GM19455 (cell line): ENCODE measurements around the gene ITGA11.

ENCODE experiments used
- ATAC-seq: cut with Tn5 transposase; IDR thresholded peaks from one replicate; pipeline ENCODE4 v1.9.1; 2021; ENCODE audit not compliant: unreplicated experiment

Gene ITGA11

DNA sequence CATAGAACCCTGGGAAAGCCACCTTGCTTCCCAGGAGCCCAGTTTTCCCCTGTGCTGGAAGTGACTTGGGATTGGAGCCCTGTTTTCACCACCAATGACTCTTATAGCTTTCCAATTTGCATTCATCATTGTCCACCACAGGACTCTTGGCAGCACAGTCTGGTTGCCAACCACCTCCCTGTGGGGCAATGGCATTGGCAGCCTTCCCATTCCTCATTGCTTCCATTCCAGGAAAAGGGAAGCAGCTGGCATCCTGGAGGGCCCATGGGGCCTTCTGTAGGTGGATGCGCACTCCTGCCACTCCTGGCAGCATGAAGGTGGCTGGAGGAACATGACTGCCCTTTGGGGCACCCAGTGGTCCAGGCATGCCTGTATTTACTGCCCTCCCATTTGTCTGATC lies 96.7 kb downstream of the ITGA11 start:
- no peak for ATAC-seq

DNA sequence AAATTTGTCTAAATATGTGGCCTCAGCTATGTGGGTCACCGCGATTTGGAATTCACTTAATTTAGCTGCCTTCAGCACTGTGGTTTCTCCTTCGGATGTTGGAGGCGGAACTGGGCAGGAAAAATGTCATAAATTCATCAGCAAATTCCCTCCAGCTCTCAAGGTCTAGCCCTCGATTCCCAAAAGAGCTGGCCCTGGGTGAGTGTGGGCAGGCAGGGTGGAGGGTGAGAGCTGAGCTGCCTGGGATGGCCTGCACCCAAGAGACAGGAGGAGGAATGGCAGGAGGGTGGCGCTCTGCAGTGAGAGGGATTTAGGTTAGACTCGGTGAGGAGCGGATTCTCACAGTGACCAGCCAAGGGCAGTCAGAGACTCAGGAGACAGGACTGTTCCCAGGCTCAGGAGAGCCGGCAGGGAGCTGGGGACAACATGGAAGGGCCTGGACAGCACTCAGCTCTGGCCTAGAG lies 97.3 kb downstream of the ITGA11 start:
- no peak for ATAC-seq

DNA sequence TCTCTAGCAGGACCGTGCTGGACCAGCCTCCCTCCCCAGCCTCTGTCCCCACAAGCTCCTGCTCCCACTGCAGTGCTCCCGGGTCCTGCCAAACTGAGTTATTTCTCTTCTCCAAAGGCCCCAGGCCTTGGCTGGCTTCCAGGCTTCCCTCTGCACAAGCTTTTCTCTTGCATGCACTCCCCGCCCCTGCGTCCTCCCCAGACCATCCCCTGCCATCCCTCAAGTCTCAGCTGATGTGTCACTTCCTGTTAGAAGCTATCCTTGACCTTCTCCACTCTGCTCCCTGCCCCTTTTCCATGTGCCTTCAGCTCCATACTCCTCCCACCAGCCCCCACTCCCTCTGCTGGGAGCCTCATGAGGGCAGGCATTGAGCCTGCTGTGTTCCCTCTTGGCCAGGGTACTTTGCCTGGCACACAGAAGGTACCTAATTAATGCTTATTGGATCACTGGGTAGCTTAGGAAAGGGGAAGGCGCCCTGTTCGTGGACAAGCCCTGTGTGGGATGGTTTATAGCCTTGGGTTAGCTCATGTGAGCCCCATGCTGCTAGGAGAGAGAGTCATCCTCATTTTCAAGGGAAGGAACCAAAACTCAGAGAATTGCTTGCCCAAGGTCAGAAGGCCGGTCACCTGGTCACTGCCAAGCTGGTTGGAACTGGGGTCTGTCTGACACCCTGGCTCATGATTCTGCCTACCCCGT lies 98.0 kb downstream of the ITGA11 start:
- ATAC-seq, result no peak

DNA sequence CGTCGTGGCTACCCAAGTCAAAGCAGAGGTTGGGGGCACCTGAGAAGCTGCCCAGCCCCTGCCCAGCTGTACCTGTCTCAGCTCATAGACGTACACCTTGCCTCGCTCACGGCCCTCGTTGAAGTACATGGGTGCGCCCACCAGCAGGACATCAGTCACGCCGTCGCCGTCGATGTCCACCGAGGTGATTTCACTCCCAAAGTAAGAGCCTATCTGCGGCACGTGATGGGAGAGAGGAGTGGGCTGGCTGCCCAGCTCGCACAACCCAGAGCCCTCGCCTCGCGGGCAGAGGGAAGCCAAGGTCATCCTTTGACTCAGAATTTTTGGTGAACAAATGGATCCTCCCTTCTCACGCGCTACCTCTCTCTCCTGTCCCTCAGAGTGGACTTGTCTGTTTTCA lies 99.7 kb downstream of the ITGA11 start:
- no peak for ATAC-seq

DNA sequence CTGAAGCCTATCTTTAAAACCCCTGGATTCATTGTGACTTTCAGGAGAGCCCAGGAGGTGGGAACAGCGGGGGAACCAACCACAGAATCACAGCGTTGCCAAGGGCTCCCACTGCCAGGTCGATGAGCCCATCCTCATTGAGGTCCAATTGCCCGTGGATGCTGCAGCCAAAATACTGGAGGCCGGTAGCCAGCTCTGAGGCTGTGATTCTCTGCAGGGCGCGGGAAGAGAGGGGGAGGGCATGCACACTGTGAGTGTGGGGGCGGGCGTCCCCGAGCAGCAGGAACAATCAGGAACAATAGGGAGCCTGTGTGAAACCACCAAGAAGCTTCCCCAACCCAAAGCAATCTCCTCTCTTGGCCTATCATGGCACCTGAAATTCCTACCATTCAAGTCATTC lies 101.1 kb downstream of the ITGA11 start:
- no peak for ATAC-seq

DNA sequence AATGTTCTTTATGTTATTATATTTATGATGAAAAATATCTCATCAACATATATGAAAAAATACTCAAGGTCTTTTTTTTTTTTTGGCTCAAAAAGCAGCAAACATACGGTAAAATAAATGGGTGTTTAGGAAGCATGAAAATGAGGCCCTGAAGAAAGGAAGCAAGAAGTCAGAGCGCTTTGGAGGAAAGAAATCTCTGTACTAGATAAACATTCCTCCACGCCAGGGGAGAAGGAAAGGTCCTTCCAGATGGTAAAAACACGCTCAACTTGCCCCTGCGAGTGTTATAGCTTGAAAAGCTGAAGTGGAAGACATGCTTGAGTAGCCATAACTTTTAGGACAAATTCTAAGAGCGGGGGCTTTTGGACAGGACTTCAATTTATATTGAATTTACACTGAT lies 101.5 kb downstream of the ITGA11 start:
- ATAC-seq, result no peak

DNA sequence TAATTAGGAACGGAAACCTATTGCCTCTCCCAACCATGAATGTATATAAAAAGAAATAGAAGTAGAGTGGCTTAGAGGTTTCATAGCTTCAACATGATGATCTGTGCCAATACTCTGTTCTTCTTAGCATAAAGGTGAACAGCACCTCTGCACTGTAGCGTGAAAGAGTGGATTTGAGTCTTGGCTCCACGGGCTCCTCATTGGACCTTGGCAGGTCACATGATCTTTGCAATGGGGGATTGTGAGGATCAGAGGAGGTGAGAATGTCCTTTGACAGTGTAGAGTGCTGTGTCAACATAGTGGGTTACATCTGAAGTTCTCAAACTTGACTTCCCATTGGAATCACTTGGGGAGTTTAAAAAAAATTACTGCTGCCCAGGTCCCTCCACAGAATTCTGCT lies 103.0 kb downstream of the ITGA11 start:
- ATAC-seq, result no peak

DNA sequence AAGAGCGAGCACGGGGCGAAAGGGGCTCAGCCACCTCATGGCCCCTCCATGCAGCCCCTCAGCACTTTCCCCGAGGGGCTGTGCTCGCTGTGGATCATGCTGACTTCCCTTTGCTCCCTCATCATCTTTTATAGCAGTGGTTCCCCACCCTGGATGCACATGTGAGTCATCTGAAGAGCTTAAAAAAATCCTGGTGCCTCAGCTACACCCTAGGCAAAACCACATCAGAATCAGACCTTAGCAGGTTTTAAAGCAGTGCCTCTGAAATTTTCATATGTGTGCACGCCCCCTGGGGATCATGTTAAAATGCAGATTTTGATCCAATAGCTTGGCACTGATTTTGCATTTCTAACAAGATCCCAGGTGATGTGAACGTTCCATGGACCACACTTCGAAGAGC lies 103.5 kb downstream of the ITGA11 start:
- no peak for ATAC-seq

DNA sequence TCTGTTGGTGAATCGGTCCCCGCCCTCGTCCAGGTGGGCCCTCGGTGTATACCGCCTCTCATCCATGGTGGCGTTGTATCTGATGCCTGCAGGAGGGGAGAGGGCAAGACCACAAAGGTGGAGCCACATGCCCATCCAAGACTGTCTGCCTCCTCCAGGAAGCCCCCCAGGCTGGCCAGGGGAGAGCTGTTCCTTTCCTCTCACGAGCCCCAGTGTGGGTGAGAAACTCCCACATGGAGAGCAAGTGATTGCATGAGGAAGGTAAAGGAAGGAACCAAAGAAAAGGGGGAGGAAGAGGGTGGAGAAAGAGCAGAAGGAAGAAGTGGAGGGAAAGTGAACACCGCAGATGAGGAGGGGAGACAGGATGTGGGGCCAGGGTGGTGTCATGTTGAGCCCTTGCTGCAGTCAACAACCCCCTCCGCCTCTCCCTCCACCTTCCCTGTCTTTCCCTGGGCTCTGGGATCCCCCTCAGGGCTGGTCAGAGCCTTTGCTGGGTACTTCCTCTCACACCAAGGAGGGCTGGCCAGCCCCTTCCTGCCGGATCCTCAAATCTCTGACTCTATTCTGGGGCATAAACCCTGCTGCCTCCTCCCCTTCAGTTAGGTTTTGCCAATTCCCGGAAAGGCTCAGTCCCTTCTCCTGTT lies 105.1 kb downstream of the ITGA11 start:
- no peak for ATAC-seq

DNA sequence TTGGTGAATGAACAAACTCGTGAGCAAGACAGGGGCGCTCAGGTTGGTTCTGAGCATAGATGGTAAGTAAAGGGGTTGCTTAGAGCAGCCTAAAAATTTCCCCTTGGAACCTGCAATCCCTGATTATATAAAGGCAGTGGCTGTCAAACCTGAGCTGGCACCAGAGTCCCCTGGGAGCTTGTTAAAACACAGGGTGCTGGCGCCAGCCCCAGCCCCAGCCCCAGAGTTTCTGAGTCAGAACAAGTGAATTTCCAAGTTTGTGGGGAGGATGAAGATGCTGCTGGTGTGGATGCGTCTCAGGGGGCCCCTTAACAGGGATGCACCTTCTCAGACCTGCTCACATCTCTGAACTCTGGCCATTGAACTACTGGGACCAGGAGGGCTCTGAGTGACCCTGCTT lies 106.2 kb downstream of the ITGA11 start:
- ATAC-seq, result no peak

DNA sequence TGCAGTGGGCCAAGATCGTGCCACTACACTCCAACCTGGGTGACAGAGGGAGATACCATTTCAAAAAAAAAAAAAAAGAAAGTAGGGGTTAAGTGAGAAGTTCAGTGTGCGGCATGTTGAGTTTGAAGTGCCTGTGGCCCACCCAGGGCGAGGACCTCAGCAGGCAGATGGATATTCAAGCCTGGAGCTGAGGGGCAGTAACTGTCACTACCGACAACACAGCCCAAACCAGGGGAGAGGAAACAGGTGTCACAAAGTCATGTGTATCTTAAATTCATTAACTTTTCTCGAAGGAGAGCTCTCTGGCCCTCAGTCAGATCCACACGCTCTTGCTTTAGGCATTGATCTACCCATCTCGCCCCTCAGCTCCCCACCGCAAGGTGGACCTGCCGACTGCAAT lies 109.2 kb downstream of the ITGA11 start:
- ATAC-seq, result no peak

DNA sequence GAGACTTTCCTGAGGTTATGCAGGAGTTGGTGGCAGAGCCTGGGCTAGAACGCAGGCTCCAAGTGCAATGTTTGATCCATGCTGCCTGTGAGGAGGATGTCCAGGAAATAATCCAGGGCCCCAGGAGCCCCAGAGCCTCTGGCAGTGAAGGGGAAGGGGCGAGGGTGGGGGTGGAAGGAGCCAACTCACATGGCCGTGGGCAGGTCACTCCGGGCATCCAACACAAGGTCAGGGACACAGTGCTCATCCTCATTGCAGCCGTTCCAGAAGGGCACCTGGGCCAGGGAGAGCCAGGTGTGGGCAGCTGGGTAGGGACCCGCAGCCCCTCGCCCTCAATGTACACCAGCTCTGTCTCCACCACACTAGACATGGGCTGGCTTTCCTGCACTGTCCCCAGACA lies 110.7 kb downstream of the ITGA11 start:
- no peak for ATAC-seq

DNA sequence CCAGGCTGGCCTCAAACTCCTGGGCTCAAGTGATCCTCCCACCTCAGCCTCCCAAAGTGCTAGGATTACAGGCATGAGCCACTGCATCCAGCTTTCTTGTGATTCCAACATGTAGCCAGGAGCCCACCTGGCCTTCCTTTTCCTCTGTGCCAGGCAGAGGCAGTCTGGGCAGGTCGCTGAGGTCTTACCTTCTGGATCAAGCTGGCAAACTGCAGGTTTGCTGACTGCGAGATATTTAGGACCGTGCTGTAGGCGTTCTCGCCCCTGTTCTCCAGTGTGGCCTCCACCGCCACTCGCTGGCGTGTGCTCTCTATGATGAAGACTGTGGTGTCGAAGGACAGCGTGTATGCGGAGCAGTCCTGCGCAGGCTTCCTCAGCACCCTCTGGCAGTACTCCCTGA lies 112.0 kb downstream of the ITGA11 start:
- no peak for ATAC-seq

DNA sequence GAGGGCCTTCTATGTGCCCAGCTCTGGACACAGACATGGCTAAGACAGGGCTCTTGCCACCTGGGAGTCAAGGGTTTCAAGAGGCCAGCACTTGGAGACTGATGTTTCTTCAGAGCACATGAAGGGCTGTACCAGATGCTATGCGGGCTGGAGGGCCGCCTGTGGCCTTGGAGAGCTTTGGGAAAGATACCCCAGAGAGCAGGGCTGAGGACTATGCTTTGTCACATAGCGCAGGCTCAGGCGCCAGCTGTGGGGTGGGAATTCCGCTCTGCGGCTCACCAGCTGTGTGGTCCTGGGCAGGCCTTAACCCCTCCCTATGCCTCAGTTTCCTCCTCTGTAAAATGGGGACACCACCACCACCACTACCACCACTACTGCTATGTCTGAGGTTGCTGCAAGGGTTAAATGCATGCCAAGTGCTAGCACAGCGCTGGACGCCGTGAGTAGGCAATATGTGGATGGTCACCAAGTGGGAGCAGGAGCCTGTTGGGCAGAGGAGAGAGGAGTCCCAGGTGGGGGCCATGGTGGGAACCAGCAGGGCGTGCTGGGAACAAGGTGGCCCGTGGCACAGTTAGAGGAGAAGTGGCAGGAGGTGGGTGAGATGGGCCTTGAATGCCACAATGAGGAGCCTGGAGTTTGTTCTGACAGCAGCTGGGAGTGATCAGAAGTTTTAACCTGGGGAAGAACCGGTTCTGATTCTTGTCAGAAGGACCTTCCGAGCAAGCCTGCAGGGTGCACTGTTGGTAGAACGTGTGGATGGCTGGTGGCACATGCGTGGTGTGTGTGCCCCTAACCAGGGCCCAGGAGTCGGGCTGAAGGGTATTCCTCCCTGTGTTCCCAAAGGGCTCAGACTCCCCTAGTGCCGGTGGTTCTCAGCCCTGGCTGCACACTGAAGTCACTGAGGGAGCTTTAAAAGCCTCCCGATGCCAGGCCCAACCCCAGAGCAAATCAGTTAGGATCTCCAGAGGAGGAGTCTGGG lies 112.7 kb downstream of the ITGA11 start:
- no peak for ATAC-seq

DNA sequence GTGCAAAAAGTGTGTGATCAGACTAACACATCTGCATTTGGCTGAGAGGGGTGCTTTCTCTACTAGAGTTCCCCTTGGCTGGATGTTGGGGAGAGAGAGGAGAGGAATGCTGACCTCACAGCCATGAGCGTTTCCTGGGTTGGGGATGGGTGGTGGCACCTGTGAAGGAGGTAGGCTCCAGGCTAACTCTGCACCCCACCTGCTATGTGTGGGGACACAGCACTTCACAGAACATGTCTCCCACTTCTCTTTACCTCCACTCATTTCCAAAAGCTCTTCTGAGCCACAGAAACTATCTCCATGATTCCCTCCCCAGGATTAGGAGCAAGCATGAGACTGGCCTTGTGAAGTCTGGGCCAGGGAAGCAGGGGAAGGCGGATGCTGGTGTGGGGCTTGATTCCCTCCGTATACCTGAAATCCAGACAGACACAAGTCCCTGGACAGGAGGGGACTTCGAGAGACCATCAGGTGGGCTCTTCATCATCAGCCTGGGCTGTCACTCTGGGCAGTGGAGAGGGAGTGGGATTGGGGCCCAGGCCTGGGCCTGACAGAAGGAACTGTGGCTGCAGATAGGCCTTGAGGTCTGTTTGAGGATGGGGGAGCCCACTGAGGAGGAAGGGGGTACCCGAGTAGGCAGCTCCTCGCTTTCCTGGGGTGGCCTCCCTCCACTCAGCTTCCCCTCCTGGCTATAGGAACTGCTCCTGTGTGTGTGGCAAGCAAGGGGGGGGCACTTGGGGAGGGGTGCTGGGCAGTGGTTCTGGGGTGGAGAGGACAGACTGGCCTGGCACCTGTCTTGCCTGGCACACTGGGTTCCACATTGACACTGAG lies 113.7 kb downstream of the ITGA11 start:
- ATAC-seq, result no peak

DNA sequence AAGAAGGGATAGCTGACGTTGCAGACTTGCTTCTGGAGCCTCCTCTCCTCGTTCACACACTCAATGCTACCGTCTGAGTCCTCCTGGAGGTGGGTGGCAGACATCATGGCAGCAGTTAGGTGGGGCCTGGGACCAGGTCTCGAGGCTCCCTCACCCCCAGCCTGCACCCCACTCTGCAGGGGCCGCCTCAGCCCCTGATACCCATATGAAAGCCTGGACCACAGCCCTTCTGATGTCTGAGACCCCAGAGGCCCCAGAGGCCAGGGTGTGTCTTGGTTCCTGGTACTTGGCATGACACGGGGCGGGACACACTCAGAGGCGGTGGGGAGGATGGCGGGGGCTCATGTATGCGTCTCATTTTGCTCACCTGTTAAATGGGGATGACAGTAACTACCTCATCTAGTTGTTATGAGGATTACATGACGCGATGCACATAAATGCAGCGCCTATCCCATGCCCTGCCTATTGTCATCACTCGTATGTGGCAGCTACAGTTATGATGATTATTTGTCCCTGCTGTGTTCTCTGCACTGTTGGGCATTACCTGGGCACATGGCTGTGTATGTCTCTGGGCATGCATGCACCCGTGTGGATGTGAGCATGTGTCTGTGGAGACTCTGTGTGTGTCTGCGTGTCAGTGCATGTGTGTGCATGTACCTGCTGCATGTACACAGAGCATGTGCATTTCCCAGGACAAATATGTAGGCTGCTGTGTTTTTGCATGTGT lies 114.5 kb downstream of the ITGA11 start:
- ATAC-seq, result no peak

DNA sequence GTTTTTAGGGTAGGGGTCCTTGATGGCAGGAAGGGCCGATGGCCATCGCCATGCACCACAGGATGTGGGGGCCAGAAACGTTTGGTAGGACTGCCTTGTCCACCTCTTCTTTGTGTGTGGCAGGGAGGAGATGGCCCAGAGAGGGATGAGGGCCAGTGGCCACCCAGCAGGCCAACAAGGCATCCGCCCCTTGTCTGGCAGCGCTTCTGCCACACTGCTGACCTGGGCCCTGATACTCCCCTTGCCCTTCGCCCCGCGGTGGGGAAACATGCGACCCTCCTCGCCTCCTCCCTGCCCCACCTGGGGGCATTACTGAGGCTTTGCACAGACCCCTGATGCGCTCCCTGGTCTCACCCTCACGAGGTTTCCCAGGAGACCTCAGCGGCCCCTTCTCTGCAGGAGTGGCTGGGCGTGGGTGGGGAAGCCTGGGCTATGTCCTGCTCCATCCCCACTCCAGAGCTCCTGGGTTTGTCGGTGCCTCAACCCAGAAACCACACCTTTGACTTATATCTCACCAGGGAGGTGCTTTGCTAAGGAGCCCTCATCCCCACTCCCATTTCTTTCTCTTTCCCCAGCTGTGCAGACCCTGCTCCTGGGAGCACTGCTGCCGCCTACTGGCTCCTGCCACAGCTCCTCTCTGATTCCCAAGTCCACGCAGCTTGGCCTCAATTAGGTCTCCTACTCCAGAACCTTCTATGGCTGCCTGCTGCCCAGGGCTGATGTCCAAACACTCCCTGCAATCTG lies 115.7 kb downstream of the ITGA11 start:
- no peak for ATAC-seq

DNA sequence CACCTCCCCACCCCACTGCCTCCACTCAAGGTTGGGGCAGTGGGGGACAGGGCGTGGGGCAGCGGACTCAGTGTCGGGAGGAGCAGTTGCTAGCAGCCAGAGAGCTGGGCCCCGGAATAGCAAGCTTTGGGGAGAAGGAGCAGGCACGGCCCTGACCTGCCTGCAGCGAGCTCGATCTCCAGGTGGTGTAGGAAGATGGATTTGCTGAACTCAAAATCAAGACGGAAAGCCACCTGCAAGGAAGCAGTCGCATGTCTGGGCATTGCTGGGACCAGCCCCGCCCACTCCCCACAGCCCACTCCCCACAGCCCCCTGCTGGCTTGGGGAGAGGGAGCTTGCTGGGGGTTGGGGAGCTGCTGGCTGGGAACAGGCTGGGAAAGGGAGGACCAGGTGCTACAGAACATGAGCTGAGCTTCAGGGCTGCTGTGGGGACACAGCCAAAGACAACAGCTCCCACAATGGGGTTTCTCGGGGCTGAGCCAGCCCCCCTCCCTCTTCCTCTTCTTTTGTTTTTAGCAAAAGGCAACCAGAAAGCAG lies 116.4 kb downstream of the ITGA11 start:
- ATAC-seq, result no peak

DNA sequence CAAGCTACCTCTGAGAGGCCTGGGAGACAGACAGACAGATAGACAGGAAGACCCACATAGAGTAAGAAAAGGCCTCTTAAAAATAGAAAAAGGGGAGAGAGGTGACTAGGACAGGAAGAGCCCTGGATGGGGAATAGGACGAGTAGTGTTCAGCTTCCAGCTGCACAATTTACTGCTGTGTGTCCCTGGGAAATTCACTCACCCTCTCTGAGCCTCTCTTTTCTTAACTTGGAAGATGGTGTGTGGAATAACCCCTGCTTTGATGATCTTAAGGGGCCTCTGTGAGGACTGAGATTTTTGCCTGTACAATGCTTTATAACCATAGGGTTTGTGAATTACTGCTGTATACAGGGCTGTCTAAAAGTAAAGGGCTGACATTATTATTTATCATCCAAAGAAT lies 116.9 kb downstream of the ITGA11 start:
- no peak for ATAC-seq
